HG03378 (cell line): ENCODE data around the gene OLFML3.
"Not testable (repeated sequence)": the region's sequence is repeated elsewhere in the genome, so short reads cannot be mapped to it uniquely, and the experiment has no call there.

ENCODE experiments used
- ATAC-seq: cut with Tn5 transposase; IDR thresholded peaks from one replicate; pipeline ENCODE4 v1.9.1; 2021; ENCODE audit warnings: mild to moderate bottlenecking, moderate library complexity; ENCODE audit not compliant: unreplicated experiment

OLFML3 gene

DNA sequence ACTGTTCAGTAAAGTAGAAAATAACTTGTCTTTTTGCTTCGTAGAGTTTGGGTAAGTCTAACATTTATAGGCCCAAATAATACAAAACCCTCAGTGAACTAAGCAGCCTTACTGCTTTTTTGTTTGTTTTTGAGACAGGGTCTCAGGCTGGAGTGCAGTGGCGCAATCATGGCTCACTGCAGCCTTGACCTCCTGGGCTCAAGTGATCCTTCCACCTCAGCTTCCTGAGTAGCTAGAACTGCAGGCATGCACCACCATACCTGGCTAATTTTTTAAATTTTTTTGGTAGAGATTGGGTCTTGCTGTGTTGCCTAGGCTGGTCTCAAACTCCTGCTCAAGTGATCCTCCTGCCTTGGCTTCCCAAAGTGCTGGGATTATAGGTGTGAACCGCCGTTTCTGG is 31.1 kb upstream of the OLFML3 start:
- not testable (repeated sequence) for ATAC-seq

DNA sequence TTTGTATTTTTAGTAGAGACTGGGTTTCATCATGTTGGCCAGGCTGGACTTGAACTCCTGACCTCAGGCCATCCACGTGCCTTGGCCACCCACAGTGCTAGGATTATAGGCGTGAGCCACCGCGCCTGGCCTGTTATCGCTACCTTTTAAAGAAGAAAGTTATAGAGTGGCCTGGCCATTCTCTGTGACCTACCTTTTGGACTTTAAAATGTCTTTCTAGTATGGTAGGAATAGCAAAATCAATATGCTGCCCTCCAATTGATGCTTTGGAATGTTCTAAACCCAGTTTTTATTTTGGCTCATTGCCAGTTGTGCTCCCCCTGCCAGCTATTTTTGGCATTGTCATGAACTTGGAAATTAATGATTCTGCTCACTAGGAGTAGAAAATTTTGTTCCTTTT is 30.3 kb upstream of the OLFML3 start:
- no peak for ATAC-seq

DNA sequence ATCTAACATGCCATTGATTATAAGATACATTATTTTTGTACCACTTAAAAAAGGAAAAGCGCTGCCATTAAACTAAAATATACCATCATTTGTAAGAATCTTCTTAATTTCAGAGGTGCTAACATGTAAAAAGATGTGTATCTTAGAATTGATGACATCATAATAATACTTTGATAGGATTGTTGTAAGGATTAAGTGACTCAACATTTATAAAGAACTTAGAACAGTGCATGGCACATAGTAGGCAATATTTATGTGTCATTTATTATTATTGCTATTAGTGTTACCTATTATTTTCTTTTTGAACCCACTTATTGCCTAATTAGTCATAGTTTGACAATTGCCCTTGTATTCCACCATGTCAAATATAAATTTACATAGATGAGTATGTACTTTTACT is 28.4 kb upstream of the OLFML3 start:
- no peak for ATAC-seq

DNA sequence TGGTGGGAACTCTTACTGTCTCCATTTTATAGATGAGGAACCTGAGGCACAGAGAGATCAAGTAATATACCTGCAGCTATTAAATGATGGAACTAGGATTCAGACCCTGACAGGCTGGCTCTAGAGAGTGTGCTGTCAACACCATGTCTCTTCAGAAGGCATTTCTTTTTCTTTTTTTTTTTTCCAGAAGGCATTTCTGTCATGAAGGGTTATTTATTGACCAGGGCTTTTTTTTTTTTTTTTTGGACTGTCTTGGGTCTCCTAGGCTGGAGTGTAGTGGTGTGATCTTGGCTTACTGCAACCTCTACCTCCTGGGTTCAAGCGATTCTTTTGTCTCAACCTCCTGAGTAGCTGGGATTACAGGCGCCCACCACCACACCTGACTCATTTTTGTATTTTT is 27.6 kb upstream of the OLFML3 start:
- ATAC-seq, result no peak

DNA sequence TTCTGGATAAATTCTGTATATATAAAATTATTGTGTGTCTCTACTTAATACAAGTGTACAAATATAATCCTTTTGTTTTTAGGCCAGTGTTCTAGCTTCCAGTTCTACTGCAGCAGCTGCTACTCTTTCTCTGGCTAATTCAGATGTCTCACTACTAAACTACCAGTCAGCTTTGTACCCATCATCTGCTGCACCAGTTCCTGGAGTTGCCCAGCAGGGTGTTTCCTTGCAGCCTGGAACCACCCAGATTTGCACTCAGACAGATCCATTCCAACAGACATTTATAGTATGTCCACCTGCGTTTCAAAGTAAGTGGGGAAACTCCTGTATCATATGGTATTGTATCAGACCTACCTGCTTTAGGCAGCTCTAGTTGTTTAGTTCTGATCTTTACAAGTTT is 21.3 kb upstream of the OLFML3 start:
- ATAC-seq, result no peak

DNA sequence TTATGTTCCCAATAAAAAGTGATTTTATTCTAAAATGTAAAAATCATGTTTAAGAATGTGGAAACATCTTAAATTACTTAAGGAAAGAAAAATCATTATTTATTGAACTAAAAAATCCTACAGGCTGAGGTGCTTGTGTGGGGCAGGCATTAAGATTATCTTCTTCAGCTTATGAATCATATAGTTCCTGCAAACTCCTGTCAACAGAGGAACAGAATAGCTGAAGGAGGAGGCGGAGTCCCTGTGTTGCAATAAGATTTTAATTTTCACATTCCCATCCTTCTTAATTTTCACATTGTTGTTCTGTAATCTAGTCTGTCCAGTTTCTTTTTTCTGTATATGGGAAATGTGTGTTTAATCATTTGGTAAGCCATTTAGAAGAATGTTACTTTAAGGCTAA is 20.6 kb upstream of the OLFML3 start:
- no peak for ATAC-seq

DNA sequence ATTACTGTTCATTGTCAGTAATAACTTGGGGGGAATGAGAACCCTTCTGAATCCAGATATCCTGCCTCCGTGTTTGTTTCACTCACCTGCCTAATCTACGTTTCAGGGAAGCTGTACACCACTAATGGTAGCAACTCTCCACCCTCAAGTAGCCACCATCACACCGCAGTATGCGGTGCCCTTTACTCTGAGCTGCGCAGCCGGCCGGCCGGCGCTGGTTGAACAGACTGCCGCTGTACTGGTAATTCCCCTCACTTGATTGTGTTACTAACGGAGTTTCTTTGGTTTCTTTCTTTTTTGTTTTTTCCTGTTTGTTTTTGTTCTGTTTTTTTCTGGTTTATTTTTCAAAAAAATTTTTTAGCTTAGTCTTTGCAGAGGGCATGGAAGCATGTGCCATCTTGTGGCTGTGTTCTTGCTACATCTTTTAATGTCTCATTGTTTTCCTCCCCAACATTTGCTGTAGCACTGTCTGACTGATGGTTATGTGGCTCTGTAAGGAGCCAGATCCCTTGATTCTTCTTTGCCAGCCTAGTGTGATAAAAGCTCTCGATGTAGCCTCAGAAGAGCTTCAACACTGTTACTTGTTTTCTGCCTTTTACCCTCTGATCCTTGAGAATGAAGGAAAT is 15.9 kb upstream of the OLFML3 start:
- ATAC-seq, result no peak

DNA sequence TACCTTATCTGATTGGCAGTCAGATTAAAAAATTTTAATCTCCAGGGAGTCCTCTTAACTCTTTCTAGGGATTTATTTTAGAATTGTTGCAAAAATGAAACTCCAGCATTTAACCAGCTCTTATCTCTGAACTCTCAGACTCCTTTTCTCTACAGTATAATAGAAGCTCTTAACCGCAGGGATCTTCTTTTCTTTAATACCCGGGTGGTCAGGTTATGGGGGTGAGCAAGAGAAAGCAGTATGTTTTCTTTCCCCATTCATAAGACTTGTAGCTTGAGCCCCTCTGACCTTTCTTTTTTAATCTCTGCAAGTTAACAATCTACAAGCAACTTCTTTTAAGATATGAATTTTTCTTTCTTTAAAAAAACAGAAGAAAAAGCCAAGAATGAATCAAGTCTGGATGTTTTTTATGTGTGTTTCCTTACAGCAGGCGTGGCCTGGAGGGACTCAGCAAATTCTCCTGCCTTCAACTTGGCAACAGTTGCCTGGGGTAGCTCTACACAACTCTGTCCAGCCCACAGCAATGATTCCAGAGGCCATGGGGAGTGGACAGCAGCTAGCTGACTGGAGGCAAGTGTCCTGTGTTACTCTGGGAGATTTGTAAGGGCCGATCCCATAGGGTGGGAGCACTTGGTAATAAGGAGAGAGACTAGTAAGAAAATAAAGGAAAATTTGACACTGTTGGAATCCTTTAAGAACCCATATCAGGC is 13.4 kb upstream of the OLFML3 start:
- no peak for ATAC-seq

DNA sequence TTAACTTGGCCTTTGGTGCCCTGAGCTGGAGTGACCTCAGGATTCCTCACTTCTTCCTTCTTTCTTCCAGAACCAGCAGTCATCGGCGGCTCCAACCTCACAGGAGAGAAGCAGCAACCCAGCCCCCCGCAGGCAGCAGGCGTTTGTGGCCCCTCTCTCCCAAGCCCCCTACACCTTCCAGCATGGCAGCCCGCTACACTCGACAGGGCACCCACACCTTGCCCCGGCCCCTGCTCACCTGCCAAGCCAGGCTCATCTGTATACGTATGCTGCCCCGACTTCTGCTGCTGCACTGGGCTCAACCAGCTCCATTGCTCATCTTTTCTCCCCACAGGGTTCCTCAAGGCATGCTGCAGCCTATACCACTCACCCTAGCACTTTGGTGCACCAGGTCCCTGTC is 6.3 kb upstream of the OLFML3 start:
- ATAC-seq, result no peak

DNA sequence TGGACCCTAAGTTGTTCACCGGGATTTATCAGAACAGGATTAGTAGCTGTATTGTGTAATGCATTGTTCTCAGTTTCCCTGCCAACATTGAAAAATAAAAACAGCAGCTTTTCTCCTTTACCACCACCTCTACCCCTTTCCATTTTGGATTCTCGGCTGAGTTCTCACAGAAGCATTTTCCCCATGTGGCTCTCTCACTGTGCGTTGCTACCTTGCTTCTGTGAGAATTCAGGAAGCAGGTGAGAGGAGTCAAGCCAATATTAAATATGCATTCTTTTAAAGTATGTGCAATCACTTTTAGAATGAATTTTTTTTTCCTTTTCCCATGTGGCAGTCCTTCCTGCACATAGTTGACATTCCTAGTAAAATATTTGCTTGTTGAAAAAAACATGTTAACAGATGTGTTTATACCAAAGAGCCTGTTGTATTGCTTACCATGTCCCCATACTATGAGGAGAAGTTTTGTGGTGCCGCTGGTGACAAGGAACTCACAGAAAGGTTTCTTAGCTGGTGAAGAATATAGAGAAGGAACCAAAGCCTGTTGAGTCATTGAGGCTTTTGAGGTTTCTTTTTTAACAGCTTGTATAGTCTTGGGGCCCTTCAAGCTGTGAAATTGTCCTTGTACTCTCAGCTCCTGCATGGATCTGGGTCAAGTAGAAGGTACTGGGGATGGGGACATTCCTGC is 3.9 kb upstream of the OLFML3 start:
- ATAC-seq, result no peak

DNA sequence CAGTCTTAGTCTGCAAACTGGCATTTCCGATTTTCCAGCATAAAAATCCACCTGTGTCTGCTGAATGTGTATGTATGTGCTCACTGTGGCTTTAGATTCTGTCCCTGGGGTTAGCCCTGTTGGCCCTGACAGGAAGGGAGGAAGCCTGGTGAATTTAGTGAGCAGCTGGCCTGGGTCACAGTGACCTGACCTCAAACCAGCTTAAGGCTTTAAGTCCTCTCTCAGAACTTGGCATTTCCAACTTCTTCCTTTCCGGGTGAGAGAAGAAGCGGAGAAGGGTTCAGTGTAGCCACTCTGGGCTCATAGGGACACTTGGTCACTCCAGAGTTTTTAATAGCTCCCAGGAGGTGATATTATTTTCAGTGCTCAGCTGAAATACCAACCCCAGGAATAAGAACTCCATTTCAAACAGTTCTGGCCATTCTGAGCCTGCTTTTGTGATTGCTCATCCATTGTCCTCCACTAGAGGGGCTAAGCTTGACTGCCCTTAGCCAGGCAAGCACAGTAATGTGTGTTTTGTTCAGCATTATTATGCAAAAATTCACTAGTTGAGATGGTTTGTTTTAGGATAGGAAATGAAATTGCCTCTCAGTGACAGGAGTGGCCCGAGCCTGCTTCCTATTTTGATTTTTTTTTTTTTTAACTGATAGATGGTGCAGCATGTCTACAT is 2.5 kb upstream of the OLFML3 start:
- no peak for ATAC-seq

DNA sequence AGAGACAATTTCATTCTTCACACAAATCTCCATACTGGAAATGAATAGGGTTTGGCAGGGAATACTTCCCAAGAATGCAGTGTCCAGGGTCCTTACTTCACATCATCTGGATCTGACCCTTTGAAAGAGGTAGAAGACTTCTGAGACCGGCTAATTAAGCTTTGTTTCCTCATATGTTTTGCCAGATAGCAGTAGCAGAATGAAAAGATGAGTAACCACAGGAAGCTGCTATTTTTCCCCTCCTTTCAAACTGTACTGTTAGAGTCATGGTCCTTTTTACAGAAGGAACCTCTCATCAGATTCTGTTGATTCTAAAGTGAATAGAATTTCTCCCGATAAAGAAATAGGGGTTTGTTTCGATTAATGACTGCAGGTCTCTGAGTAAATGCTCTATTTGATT is 1.4 kb upstream of the OLFML3 start:
- ATAC-seq, result no peak

DNA sequence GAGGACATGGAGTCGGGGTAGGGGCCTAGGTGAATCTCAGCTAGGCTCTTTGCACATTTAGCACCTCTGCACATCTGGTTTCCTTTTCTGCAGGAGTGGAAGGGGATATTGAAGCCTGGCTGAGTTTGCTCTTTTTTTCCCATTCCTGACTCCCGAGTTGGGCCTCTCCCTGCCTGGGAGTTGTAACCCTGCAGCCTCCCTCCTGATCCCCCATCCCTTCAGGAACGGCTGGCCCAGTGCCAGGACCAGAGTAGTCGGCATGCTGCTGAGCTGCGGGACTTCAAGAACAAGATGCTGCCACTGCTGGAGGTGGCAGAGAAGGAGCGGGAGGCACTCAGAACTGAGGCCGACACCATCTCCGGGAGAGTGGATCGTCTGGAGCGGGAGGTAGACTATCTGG is 836 bp downstream of the OLFML3 start:
- no peak for ATAC-seq

DNA sequence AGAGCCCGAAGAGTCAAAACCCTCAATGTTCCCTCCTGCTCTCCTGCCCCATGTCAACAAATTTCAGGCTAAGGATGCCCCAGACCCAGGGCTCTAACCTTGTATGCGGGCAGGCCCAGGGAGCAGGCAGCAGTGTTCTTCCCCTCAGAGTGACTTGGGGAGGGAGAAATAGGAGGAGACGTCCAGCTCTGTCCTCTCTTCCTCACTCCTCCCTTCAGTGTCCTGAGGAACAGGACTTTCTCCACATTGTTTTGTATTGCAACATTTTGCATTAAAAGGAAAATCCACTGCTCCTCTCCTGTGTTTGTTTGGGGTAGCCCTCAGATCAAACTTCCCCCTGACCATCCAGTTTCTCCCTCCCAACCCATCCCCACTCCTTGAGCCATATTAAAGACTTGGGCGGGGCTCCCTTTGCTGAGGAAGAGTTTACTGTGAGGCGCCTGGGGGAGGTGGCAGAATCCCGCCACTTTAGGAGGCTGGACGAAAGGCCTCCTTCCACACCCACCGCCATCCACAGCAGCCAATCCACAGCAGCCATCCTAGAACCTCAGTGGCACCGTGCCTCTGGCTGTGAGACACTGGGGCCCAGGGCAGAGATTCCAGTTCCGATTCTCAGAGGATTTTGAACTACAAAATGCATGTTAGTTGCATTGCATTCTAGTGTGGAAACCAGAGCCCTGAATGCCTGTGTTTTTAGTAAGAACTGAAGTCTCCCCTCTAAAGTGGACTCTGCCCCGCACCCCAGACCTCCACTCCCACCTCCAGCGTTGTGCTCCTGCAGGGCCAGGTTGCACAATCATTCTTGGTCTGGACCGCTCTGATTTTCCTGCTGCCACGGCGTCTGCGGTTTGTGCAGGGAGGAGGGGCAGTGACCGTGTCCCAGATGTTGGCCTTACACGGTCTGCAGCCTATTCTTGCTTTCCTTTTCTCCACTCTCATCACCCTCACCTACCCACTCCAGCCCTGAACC is 3.0 kb downstream of the OLFML3 start:
- ATAC-seq, result no peak

DNA sequence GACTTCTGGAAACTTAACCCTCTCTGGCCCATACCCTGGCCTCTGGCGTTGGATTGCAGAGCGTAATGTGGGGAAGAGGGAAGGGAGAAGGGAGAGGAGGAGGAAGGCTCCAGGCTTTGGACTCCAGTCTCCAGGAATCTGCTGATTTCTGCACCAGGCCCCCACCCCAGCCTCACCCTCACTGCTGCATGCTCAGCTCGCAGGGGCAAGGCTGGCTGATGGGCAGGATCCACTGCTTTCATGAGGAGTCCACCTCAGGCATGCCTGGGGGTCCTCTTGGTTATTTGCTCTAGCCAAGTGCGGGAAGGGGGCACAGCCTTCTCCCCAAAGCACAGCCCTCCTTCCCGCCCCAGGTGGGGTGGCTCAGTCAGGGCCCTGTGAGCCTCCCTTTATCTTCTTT is 3.7 kb downstream of the OLFML3 start:
- ATAC-seq, result no peak

DNA sequence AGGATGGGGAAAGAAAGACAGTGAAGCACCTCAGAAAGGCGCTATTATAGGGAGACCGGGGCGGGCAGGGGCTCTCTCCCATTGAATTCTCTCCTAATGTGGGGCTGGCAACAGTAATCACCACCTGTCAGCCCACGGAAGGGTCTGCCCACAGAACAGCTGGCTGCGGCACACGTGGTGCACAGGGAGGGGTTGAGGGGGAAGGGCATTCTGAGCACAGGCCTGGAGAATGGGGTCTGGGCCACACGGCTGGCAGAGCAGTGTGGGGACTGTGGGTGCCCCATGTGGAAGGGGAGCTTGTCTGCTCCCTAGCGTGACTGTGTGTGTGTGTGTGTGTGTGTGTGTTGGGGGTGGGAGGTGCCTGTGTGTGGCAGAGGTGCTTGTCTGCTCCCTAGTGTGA is 4.1 kb downstream of the OLFML3 start:
- no peak for ATAC-seq

DNA sequence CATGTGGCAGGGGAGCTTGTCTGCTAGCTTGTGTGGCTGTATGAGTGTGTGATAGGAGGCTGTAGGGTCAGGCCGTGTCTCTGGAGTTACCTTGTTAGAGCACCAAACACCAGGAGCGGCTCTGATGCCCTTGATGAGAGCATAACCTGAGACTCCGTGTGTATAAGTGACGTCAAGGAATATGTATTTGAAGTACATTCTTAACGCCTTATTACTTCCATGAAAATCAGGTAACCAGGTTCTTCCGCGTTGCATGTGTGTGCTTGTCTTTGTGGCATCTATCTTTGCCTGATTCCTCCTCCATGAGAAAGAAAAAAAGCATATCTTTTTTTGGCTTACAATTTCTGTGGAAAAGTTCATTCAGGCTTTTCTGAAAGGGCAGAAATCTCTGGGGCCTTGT is 4.6 kb downstream of the OLFML3 start:
- ATAC-seq, result no peak

DNA sequence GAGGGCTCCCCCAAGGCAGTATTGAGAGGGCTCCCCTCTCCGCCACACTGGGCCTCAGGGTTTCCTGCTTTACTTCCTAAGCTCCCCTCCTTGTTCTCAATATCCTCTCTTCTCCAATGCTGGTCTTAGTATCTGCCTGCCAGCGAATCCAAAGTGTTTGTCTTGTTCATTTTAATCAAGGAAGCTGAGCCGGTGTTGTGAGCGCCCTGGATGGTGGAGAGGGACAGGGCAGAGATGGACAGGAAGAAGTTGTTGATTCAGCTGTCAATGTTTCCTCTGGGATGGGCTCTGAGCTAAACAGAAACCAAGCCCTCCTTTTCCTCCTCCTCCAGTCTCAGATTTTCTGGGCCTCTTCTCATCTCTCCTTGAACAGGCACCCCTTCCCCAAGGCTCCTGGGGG is 5.4 kb downstream of the OLFML3 start:
- no peak for ATAC-seq

DNA sequence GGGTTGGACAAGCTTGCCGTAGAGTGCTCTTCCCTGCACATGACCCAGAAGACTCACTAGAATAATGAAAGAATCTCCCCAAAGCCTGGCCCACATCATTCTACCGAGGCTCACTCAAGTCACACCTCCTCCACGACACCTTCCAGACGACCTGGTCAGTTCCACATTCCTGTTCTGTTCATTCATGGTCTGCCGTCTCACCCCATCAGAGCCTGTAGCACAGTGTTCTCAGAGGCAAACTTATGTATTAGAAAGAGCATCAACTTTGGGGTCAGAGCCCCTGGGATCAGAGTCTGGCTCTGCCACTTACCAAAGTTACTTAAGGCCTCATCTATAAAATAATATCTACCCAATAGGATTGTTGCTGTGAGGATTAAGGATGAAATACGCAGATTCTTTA is 7.5 kb downstream of the OLFML3 start:
- no peak for ATAC-seq

DNA sequence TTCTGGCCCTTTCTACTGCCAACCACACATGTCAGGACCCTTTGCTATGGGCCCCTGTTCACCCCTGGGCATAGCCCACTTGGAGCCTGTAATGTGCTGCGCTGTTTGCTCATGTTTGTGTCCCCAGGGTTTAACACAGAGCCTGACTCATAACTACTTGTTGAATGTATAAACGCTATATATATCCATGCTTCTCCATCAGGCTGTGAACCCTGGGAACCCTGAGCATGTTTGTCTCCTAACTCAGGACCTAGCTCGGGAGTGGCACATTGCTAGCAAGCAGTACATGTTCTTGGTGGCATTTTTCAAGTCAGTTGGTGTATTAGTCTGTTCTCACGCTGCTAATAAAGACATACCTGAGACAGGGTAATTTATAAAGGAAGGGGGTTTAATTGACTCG is 8.0 kb downstream of the OLFML3 start:
- ATAC-seq, result no peak

DNA sequence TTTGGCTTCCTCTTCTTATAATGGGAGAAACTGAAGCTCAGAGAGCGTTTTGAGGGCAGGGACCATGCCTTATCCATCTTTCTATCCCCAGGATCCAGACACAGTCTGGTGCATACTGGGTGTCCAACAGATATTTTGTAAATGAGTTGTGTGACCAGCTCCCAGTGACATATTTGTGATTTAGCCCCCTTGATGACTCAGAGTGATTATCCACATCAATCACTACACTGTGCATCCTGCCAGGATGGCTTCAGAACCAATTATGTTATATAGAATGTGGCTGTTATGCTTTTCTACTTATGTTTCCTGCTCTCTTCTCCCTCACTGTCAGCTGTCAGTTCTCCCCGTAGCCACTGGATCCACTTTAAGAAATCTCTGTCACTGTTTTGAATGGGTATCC is 11.3 kb downstream of the OLFML3 start:
- no peak for ATAC-seq
